Stimulated activated CD4-positive, alpha-beta T cell treated with anti-CD3 and anti-CD28 coated beads, Interleukin-1b, Interleukin-23, amount 100 ng/mL, for 48 hours (primary cell): ENCODE measurements around the gene B3GAT3.
"Not testable (repeated sequence)": the region's sequence is repeated elsewhere in the genome, so short reads cannot be mapped to it uniquely, and the experiment has no call there.

Source experiments
- DNase-seq: peaks from one replicate; pipeline ENCODE4 v3.0.0-alpha.2; 2020

The B3GAT3 gene

DNA sequence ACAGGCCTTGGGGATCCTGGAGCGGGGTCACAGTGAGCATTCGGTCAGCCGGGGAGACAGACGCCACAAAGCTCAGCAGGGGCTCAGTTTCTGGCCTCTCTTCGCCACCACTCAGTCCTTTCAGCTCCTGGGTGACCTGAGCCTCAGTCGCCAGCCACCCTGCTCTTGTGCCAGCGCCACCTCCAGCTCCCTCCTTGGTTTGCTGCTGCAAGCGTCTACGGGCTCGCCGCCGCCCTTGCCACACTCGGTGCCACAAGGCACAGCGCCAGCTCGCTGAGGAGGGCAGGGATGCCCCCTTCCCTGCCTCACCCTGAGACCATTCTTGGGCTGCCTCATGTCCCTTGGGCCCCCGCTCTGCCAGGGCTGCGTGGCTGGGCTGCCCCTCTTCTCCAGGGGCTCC is 46.6 kb downstream of the B3GAT3 start:
- DNase-seq, result no peak

DNA sequence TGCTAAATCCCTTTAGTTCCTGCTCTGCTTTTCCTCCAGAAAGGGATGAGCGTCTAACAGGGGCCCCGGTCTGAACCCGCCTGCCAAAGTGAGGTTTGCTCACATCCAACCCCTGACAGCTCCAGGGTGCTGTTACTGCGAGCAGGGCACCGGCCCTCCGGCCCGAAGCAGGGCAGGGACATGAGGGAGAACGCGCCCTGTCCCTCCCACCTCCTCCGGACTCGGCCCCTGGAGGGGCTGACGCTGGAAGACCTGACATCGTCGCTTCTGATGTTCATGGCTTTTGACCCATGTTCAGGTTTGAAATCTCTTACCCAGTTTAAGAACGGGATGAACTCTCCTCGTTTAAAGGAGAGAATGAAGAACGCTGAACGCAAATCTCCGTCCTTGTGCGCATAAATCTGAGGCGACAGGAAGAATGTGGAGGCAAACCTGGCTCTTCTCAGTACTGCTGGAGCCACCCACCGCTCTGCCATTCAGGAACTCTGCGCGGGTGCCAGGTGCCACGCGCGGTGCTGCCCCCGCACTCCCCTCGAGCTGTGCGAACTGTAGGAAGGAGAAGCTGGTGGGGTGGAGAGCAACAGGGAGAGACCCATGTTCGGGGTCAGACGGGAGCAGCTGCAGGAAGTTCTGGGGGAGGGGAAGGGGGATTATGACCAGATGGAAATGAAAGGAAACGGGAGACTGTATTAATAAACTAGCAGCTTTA is 47.3 kb downstream of the B3GAT3 start:
- DNase-seq, result no peak

DNA sequence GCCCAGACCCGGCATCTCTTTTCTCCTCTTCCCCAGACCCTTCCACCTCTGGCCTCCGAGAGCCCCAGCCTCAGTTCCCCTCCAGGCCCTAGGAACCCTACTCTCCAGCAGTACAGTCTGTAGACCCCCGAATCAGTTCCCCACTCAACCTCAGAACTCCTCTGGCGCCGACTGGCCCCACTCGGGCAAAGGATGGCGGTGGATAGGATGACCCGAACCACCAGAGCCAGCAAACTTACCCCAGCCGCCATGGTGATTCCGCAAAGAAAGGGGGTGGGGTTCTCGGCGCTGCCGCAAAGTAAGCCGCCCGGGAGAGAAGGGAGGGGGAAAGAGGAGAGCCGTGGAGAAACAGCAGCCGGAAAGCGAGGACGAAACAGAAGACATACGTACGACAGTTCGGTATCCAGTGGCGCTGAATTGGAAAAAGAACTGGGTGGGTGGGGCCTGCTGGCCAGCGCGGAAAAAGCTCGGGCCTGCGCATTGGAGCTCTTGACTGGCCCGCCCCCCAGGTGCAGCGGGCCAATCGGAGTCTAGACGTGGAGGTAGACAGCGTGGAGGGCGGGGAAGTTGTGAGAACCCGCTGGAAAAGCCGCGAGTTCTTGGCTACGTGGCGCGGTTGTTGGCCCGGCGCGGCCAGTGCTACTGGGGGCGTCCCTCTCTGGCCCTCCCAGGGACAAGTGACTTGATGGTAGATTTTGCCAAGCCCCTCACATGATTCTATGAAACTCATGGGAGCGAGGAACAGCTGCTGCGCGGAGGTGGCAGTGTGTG is 48.0 kb downstream of the B3GAT3 start, which contains the start of gene EEF1G:
TSS of gene EEF1G (minus strand) at position 300 of the 771 bp plus-strand sequence. CDS start at position 251, 49 bp downstream.
- peak; percentile 99 for DNase-seq

DNA sequence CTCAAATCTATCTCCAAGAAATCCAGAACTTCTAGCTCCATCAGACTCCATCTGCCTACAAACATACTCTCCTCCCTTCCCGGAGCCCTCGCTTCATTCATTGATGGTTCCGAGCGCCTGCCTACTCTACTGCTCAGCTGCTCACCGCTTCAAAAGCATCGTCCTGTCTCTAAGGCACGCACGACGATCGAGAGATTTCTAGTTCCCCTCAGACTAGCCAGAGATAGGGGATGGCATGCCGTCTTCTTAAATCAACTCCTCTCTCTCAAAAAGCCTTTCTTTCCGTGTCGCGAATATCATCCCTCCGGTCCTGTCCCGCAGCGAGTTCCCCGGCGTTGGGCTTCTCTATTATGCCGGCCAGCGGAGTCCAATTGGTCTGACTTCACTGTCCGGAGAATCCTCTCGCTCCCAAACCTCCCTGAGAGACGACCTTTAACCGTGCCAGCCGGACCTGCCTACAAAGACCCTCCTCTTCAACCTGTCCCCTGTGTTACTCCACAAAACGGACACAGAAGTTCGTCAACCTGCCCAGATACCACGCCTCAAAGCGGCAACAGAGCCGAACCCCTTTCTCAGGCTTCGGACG is 48.7 kb downstream of the B3GAT3 start:
- peak; percentile 20 for DNase-seq

DNA sequence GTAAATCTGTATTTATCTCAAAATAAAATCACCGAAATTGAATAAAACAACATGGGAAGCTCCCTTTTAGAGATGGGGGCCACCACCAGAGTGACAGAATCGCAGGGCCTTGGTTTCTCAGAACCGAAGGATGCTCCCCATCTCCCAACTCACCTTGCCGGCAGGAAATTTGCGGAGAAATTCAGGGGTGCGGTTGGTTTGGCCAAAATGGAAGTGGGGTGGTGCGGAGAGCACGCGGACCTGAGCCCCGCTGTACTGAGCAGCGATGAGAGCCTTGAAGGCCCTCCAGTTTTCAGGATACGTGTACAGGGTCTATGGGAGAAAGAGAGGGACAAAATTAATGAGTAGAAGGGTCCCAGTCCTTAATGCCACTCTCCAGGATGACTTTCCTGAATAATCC is 49.4 kb downstream of the B3GAT3 start:
- DNase-seq, result no peak

DNA sequence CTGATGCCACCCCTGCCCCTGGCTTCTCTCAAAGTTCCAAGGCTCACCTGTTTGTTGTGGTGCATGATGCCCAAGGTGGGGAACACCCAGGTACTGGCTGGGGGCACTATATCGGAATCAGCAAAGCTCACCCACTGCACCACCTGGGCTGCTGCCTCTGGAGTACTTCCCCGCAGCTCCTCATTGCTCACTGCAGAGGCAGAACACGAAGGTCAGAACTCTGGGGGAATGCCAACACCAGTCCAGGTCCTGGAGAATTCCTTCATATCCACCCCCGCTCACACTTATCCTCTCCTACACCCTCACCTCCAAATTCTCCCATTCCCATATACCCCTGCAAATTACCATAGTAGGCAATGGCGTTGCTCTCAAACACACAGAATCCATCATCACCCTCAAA is 50.3 kb downstream of the B3GAT3 start:
- not testable (repeated sequence) for DNase-seq

DNA sequence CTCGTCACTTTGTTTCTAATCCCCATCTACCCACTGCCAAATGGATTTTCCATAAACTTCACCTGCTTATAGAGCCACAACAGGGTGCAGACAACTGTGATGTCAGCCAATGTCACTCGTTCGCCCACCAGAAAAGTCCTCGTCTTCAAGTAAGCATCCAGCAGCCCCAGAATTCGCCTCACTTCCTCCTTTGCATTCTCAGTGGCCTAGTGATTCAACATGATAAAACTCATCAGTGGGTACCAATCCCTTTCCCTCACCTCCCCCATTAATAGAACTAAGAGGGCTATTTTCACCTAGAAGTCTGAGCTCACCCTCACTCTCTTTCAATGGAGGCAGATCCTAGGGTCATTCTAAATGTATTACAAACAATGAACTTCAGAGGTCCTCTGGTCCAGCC is 50.9 kb downstream of the B3GAT3 start:
- DNase-seq, result not testable (repeated sequence)

DNA sequence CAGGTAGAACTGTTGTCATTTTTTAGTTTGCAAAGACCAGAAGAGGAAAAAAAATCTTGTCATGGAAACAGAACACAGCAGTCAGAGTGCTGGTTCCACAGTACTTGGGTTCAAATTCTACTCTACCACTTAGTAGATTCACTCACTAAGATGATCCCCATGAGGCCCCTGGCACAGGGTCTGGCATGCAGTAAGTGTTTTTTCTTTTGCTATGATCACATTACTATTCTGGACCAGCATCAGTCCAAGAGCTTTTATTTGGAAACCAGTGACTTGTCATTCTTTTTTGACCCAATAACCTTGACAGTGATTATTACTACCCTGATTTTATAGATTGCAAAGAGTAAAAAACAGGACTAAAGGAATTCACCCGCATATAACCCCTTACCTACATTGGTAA is 52.2 kb downstream of the B3GAT3 start:
- no peak for DNase-seq

DNA sequence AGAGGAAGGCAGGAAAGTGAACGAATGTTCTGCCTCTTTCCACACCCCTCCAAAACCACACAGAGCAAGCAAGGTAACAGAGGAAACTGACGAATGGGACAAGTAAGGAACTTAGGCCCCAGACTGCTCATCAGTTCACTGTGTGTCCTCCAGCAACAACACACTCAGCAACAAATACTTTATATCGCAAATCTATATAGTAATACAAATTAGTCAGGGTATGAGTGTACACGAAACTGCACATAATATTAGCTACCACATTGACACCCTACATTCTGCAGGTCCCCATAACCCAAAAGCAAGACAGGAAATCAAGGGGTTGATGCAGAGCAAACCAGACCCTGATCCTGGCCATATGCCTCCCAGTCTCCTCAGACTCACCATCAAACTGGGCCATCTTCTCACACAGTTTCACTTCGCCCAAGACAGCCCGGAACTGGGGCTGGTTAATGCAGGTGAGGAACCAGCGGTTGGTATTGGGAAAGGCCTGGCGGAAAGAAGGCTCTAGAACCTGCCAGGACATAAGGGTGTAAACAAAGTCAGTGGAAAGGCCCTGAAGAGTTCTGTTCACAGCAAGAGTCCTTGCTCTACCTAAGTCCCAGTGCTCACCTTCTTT is 54.7 kb downstream of the B3GAT3 start:
- no peak for DNase-seq

DNA sequence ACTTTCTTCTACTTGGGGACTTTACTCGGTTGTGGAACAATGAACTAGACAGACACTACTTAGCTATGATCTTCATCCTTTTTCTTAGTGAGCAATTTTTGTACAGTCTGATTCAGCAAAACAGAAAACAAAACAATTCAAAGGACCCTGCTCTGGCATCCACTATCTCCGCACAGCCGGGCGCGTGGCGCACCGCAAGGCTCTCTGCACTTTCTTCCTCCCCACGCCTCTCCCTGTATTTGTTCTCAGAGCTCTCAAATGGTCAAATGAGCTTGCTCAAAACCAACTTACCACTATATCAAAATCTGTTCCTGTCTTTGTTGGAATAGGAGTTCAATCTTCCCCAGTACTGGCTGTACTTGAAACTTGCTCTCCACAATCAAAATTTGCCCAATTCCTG is 55.5 kb downstream of the B3GAT3 start:
- no peak for DNase-seq
